HL-60 (cell line): ENCODE data around the gene YPEL1.

Source experiments
- GABPA ChIP-seq: IDR thresholded peaks from 2 replicates; pipeline ENCODE4 v1.6.1; 2012; ENCODE audit warnings: low read depth
- POLR2AphosphoS5 ChIP-seq: IDR thresholded peaks from 2 replicates; pipeline ENCODE4 v1.6.1; 2012; ENCODE audit warnings: low read depth
- REST ChIP-seq: IDR thresholded peaks from 2 replicates; pipeline ENCODE4 v1.6.1; 2012; ENCODE audit warnings: low read depth; ENCODE audit not compliant: insufficient replicate concordance
- TF ChIP-seq, protein P1 (sequence below): IDR thresholded peaks from one replicate; pipeline ENCODE4 v1.5.1; 2011; ENCODE audit warnings: low read length, control low read depth, inconsistent platforms; ENCODE audit not compliant: insufficient read depth

- TF ChIP-seq REST, result no peak
- TF ChIP-seq, protein P1, sequence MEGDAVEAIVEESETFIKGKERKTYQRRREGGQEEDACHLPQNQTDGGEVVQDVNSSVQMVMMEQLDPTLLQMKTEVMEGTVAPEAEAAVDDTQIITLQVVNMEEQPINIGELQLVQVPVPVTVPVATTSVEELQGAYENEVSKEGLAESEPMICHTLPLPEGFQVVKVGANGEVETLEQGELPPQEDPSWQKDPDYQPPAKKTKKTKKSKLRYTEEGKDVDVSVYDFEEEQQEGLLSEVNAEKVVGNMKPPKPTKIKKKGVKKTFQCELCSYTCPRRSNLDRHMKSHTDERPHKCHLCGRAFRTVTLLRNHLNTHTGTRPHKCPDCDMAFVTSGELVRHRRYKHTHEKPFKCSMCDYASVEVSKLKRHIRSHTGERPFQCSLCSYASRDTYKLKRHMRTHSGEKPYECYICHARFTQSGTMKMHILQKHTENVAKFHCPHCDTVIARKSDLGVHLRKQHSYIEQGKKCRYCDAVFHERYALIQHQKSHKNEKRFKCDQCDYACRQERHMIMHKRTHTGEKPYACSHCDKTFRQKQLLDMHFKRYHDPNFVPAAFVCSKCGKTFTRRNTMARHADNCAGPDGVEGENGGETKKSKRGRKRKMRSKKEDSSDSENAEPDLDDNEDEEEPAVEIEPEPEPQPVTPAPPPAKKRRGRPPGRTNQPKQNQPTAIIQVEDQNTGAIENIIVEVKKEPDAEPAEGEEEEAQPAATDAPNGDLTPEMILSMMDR, result no peak
- peak; percentile 35; the same call in 1 of the 2 replicates for TF ChIP-seq POLR2AphosphoS5
- TF ChIP-seq GABPA, result no peak
Measured at GRCh38 chr22:21736084-21736642, 569 bp upstream of the YPEL1 start.
